Measurements from ENCODE around the gene STOML1. TPM values are rescaled to one million over a fixed set of nuclear protein-coding genes. Genes with fewer than 3 reads are reported as not detected.
A peak's percentile ranks its signal among the peaks of the same experiment; 100 is the strongest.

The STOML1 gene
- total and polyA plus RNA-seq, 10 of the 15 experiments (the other 5 are each of a cell fraction or from before 2014, with no cell fraction given) = 0.14 to 13.6 (median 8.3) TPM

- in situ Hi-C loops (cut with MboI) = no loop called here
- DNase-seq (ENCODE audit: low read depth, low spot score) (no peak), ATAC-seq (peak; percentile 75), FAIRE-seq (no peak)
- no TSS peak for BruUV-seq (replicated peaks)
- ChIA-PET RAD21 (ENCODE audit: unreplicated experiment) (interaction anchor here (1.0 to 3.0 kb wide), 5 partner anchors 10 to 41 kb away, joined by 3 to 16 read pairs (median 6); partner anchors contain the start of gene PML), SMC1A (ENCODE audit: uncharacterized antibody, unreplicated experiment) (interaction anchor here (1.0 to 4.0 kb wide), 7 partner anchors 13 to 42 kb away, joined by 3 to 28 read pairs (median 3); partner anchors contain the start of genes PML and STOML1), CTCF (interaction anchor here (1.0 to 5.7 kb wide), 8 partner anchors 9 to 41 kb away, joined by 3 to 36 read pairs (median 4); partner anchors contain the start of genes PML and STOML1), POLR2A (interaction anchor here (0.7 to 4.6 kb wide), 5 partner anchors 11 to 213 kb away, joined by 3 to 44 read pairs (median 3); partner anchors contain the start of gene PML)
- H3K27me3 ChIP-seq (replicated peaks in 1 of 2; ENCODE audit: control insufficient read depth in 2 of 2, insufficient read depth in 2 of 2, low read length in 1 of 2) = no peaks in the 10 kb centered on the region
- H3K4me2 ChIP-seq (ENCODE audit: control insufficient read depth, insufficient read depth) = peak overlapping the region; percentile 83
- H3K79me2 ChIP-seq (ENCODE audit: control insufficient read depth, insufficient read depth, low read length) = peaks cover 82% of the 10 kb centered on the region
- peaks cover 27% of the 10 kb centered on the region for H3K4me1 ChIP-seq (ENCODE audit: control insufficient read depth, insufficient read depth, low read length)
- intact Hi-C loops (cut with micrococcal nuclease; ENCODE audit: unreplicated experiment) = no loop called here
- H4K20me1 ChIP-seq (ENCODE audit: control insufficient read depth, insufficient read depth) = no peaks in the 10 kb centered on the region
- H2AFZ ChIP-seq (ENCODE audit: control insufficient read depth, low read depth, low read length) = no peak overlapping the region
- TF ChIP-seq IKZF2 (IDR thresholded peaks at IDR 0.05) (0 out of 4 replicates have a peak, but pooled peaks of 1 of the 2 experiments have one; percentile 11), CREB1 (IDR thresholded peaks at IDR 0.05; ENCODE audit: low read depth) (no peak), SP1 (IDR thresholded peaks at IDR 0.05; ENCODE audit: low read depth, low read length) (no peak), ZNF687 (IDR thresholded peaks at IDR 0.05) (0 out of 2 replicates have a peak, but pooled peaks have one; percentile 27), JUNB (IDR thresholded peaks at IDR 0.05) (peak; percentile 64), IRF4 (IDR thresholded peaks at IDR 0.05; ENCODE audit: low read depth, low read length) (0 out of 2 replicates have a peak, but pooled peaks have one; percentile 11), SIN3A (IDR thresholded peaks at IDR 0.05; ENCODE audit: low read depth, low read length) (no peak)
- WGBS (ENCODE audit: insufficient coverage, insufficient replicate concordance, low lambda C conversion rate, missing lambda C conversion rate) = 18% methylated on average over 11 of the region's 11 CpGs
- peak overlapping the region; percentile 19; the same call in 1 of the 2 replicates for H3K9ac ChIP-seq (ENCODE audit: control insufficient read depth, insufficient read depth, low read length)
- H3K36me3 ChIP-seq (ENCODE audit: control insufficient read depth in 2 of 2, insufficient read depth in 2 of 2, low read length in 1 of 2) = peaks cover 17 to 48% of the 10 kb centered on the region in 2 experiments
- H3K27ac ChIP-seq (ENCODE audit: control insufficient read depth, insufficient read depth) = peak overlapping the region; percentile 53
- H3K9me3 ChIP-seq (replicated peaks; ENCODE audit: control insufficient read depth, insufficient read depth, low read length) = no peaks in the 10 kb centered on the region; the same call in none of the 3 replicates
- peak overlapping the region; percentile 49; the same call in 1 of the 2 replicates for H3K4me3 ChIP-seq
Measured at GRCh38 chr15:74006774-74007639, 14.9 kb upstream of the STOML1 start.
